K562 (cell line): ENCODE data around the gene PARP11.

Source experiments
- CEBPB ChIP-seq: fragments of 450-650 bp; IDR thresholded peaks from 2 replicates; pipeline ENCODE4 v1.6.1; 2016; ENCODE audit warnings: missing genetic modification characterization, missing compliant biosample characterization
- CTCF ChIP-seq, 3 experiments: IDR thresholded peaks in 2 of 3; conservative IDR thresholded peaks in 1 of 3; 2 replicates each; pipeline ENCODE4 v1.5.1; 2011 to 2012; ENCODE audit warnings: low read length in 3 of 3, mild to moderate bottlenecking in 3 of 3, control low read depth in 2 of 3, improper control_type of control experiment in 1 of 3, inconsistent platforms in 1 of 3, low read depth in 1 of 3, mixed read lengths in 1 of 3, moderate library complexity in 1 of 3; ENCODE audit not compliant: insufficient read depth in 2 of 3
- E2F6 ChIP-seq, 2 experiments: IDR thresholded peaks; 2 replicates each; pipeline ENCODE4 v1.6.1; 2011; ENCODE audit warnings: borderline replicate concordance in 1 of 2, control low read depth in 1 of 2, low read depth in 1 of 2, low read length in 1 of 2, mild to moderate bottlenecking in 1 of 2, mixed read lengths in 1 of 2, moderate library complexity in 1 of 2; ENCODE audit not compliant: insufficient read depth in 1 of 2, insufficient read length in 1 of 2, poor library complexity in 1 of 2, severe bottlenecking in 1 of 2; ENCODE audit errors: extremely low read depth in 1 of 2
- FOXP1 ChIP-seq: sonication (generic); formaldehyde crosslinking; IDR thresholded peaks from 2 replicates; pipeline ENCODE4 v1.8.0; 2022; ENCODE audit warnings: mild to moderate bottlenecking, missing genetic modification reagents
- MITF ChIP-seq: IDR thresholded peaks from 2 replicates; pipeline ENCODE4 v1.6.1; 2014; ENCODE audit warnings: antibody characterized with exemption
- POLR2A ChIP-seq: fragments of 450-650 bp; conservative IDR thresholded peaks from 2 replicates; pipeline ENCODE4 v1.6.1; 2016
- POLR2AphosphoS5 ChIP-seq: IDR thresholded peaks from 2 replicates; pipeline ENCODE4 v1.6.1; 2011; ENCODE audit warnings: mild to moderate bottlenecking, low read depth, low read length, moderate library complexity; ENCODE audit not compliant: control insufficient read depth, insufficient read depth
- POLR2B ChIP-seq: fragments of 450-650 bp; IDR thresholded peaks from 2 replicates; pipeline ENCODE4 v1.6.1; 2018; ENCODE audit warnings: low read depth; ENCODE audit not compliant: partially characterized antibody
- SRF ChIP-seq, 2 experiments: fragments of 250-450, 450-650 bp in 1 of 2; sonication (Bioruptor Pico) in 1 of 2; sonication (generic) in 1 of 2; formaldehyde crosslinking; IDR thresholded peaks; 2 replicates each; pipeline versions ENCODE4 v1.5.0 to v1.5.1; 2020 to 2022; ENCODE audit warnings: mild to moderate bottlenecking in 1 of 2, missing genetic modification reagents in 1 of 2
- TAF1 ChIP-seq: IDR thresholded peaks from 2 replicates; pipeline ENCODE4 v1.6.1; 2011; ENCODE audit warnings: mild to moderate bottlenecking, low read length, moderate library complexity; ENCODE audit not compliant: insufficient read depth, control insufficient read depth, severe bottlenecking; ENCODE audit errors: extremely low read depth
- WHSC1 ChIP-seq: IDR thresholded peaks from one replicate; pipeline ENCODE4 v1.6.1; 2012; ENCODE audit warnings: low read length, control low read depth, inconsistent platforms
- ZC3H4 ChIP-seq: sonication (generic); formaldehyde crosslinking; IDR thresholded peaks from 2 replicates; pipeline ENCODE4 v1.9.0; 2021; ENCODE audit warnings: missing genetic modification reagents, borderline replicate concordance
- ZNF134 ChIP-seq: fragments of 250-450 bp; sonication (Bioruptor Pico); conservative IDR thresholded peaks from 2 replicates; pipeline ENCODE4 v1.4.0; 2020

- TF ChIP-seq POLR2B = no peak
- no peak for TF ChIP-seq CEBPB
- TF ChIP-seq CTCF (IDR thresholded peaks at IDR 0.05 in 2 of 3, conservative IDR thresholded peaks at IDR 0.05 in 1 of 3; ENCODE audit: insufficient read depth in 2 of 3, low read depth in 1 of 3, low read length in 3 of 3) = no peak
- TF ChIP-seq ZNF134 (CRISPR knock-in tag) = no peak
- TF ChIP-seq POLR2A = no peak
- no peak for TF ChIP-seq TAF1
- no peak for TF ChIP-seq POLR2AphosphoS5
- no peak for TF ChIP-seq MITF
- no peak for TF ChIP-seq FOXP1 (CRISPR knock-in tag)
- TF ChIP-seq E2F6 (IDR thresholded peaks at IDR 0.05; ENCODE audit: borderline replicate concordance in 1 of 2, extremely low read depth in 1 of 2, insufficient read depth in 1 of 2, insufficient read length in 1 of 2, low read depth in 1 of 2, low read length in 1 of 2, poor library complexity in 1 of 2, severe bottlenecking in 1 of 2) = no peak
- TF ChIP-seq SRF (CRISPR knock-in tag; IDR thresholded peaks at IDR 0.05) = no peak
- no peak for TF ChIP-seq ZC3H4 (CRISPR knock-in tag)
- TF ChIP-seq WHSC1 = no peak
Observed at GRCh38 chr12:3920351-3921150, 47.4 kb upstream of the PARP11 start.
